ENCODE data around the gene SGSM1.
A peak's percentile ranks its signal among the peaks of the same experiment; 100 is the strongest.

Gene SGSM1, protein sequence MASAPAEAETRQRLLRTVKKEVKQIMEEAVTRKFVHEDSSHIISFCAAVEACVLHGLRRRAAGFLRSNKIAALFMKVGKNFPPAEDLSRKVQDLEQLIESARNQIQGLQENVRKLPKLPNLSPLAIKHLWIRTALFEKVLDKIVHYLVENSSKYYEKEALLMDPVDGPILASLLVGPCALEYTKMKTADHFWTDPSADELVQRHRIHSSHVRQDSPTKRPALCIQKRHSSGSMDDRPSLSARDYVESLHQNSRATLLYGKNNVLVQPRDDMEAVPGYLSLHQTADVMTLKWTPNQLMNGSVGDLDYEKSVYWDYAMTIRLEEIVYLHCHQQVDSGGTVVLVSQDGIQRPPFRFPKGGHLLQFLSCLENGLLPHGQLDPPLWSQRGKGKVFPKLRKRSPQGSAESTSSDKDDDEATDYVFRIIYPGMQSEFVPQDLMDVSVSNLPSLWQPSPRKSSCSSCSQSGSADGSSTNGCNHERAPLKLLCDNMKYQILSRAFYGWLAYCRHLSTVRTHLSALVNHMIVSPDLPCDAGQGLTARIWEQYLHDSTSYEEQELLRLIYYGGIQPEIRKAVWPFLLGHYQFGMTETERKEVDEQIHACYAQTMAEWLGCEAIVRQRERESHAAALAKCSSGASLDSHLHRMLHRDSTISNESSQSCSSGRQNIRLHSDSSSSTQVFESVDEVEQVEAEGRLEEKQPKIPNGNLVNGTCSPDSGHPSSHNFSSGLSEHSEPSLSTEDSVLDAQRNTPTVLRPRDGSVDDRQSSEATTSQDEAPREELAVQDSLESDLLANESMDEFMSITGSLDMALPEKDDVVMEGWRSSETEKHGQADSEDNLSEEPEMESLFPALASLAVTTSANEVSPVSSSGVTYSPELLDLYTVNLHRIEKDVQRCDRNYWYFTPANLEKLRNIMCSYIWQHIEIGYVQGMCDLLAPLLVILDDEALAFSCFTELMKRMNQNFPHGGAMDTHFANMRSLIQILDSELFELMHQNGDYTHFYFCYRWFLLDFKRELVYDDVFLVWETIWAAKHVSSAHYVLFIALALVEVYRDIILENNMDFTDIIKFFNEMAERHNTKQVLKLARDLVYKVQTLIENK

DNA sequence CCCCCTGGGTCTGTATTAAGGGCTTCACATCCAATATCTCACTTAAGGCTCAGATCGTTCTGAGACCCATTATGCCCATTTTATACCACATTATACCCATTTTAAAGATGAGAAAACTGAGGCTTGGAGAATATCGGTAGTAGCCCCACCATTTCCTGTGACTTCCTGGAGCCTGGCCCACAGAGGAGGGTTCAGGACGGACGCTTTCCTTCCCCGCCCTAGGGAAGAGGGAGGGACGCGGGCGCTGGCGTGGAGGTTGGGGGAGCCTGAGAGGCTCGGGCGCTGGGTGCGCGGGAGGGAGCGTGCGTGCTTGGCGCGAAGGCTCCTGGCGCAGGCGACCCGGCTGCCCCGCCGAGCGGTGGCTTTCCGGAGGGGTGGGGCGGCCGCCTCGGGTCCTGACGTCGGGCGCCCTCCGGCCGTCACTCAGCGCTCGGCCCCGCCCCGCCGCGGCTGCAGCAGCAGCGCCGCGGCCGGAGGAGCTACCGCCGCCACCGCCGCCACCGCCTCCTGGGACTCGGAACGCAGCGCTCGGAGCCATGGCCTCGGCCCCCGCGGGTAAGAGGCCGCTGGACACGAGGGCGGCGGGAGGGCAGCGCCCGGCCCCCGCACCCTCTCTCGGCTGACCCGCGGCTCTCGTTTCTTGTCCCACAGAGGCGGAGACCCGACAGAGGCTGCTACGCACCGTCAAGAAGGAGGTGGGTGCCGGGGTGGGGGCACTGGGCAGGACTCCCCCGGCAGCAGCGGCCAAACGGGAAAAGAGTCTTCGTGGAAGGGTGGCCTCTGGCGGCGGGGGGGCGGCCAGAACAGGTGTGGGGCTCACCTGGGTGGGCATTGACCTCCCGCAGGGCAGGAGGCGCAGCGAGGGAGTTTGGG is at the start of gene SGSM1:
Gene SGSM1, plus strand, starts transcription at position 422 of the 873 bp plus-strand sequence. Its CDS starts 115 bp downstream, at position 537.
- DNase-seq (ENCODE audit: low read depth): peak; percentile 63

DNA sequence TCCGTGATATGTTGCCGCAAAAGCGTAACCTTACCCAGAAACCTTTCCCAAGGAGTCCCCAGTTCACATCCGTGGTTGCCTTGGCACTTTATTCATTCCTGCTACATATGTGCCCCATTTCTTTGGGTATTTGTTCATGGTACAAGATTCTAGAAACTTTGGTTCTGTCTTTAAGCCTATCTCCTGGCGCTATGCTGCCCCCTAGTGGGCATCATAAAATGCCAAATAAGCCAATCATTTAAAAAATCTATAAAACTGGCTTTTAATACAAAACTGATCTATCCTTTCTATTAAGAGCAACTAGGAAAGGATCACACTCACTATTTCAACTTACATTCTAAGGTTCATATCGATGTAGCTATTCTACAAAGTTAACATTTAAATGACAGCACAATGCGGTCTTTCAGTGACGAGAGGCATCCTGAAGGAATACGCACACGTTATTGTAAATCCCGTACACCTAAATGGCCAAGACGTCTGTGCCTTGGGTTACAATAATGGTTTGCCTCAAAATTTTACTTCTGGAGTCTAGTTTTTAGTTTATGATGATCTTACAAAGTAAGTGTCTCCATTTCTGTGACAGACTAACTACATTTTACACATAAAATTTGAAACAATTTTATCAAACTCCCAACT is 47.7 kb upstream of the SGSM1 start:
- DNase-seq (ENCODE audit: low read depth): no peak

DNA sequence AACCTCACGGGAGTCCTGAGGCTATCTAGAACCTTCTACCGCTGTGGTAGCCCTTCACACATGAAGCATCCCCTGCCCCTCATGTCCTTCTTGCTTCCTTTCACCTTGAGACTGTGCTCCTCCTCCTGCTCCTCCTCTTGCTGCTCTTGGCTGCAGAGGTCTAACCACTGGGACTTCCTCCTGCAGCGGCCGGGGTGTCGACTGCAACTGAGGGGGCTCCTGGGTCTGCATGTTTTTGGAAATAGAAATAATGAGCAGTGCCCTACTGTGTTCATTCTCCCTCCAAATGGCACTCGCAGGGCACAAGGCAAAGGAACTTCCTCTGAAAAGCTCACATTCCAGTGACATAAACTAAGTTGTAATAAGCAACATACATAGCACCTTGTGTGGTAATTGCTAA is 46.2 kb upstream of the SGSM1 start:
- no peak for DNase-seq (ENCODE audit: low read depth)

DNA sequence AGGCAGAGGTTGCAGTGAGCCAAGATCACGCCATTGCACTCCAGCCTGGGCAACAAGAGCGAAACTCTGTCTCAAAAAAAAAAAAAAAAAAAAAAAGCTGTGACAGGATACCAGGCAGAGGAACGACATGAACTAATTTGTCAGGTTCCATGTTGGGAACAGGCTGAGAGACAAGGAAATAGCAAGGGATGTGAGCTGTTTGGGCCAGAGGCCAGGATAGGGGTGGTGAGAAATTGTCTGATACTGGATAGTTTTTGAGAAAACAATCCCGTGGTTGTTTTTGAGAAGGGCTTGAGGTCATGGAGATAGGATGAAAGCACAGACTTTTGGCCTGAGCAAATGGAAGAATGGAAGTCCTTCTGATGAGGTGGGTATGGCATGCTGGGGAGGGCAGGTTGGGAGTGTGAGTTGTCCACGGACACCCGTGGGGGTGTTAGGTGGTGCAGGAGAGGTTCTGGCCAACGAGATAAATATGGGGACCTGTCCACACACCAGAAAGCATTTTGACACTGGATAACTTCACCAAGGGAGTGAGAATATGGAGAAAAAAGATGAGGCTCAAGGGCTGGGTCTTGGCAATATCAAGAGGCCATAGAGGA is 45.2 kb upstream of the SGSM1 start:
- DNase-seq (ENCODE audit: low read depth): no peak

DNA sequence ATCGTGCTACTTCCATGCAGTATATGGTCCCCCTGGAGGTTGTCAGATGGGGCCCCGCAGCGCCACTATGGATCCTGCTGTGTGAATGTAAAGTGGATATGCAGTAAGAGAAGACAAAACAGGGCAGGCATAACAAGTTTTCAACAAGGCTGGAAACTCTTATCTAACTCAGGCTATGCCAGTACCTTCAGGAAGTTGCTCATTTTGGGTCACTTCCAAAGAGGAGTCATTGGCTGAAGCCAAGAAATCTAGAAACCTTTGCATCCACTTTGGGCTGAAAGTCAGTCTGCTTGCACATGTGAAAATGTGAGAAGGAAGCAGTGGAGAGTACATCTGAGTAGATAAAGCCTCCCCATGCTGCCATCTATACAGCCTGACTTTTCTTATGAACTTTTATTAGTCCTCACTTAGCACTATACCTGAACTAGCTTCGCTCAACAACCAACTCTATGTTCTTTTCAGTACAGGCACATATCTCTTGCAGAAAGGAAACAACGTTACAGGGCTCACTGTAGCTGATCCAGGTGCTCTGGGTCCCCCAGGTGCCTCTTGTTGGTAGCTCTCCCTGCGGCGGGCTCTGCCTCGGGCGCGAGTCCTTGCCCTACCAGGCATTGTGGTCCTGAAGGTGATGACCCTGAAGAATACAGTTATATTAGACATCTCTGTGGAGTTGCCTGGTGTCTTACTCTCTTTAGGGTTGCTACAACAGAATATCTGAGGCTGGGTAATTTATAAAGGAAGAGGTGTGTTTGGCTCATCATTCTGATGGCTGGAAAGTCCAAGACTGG is 43.9 kb upstream of the SGSM1 start:
- no peak for DNase-seq (ENCODE audit: low read depth)

DNA sequence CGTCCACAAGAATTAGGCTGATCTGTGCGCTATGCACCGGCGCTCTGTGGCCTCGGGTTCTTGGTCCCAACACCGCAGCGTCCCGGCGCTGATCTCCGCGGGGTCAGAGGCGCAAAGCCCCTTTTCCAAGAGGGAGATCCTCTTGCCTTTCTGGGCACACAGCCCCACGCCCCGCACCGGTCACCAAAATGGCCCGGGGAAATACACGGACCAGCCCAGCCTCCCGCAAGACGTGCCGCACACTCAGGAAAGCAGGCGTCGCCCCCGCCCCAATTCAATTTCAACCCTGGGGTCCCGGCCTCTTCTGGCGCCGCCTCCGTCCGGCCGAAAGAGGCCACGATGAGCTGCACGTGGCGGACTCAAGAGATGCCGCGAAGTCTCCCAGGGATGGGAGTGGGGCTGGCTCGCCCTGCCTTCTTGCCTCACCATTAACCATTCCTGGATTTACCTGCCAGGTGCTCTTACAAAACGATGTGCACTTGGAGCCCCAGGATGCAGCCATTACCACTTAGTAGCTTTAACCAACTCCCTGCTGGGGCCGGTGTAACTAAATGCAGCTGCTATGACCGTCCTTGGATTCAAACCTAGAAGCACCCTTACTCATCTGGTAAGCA is 42.0 kb upstream of the SGSM1 start:
- DNase-seq (ENCODE audit: low read depth): no peak

DNA sequence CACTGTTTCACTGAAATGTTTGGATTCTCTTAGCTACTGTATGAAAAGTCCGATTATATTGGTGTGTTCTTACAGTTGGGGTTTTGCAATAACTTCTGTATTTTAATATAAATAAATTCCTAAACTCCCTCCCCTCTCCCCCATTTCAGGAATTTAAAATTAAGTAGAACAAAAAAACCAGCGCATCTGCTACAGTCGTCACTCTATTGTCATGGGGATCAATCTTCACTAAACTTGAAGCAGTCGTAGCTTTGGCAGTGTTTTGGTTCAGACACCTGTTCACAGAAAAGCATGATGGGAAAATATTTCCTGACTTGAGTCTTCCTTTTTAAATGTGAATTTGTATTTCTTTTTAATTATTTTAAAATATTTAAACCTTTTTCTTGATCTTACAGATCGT is 40.8 kb upstream of the SGSM1 start:
- no peak for DNase-seq (ENCODE audit: low read depth)

DNA sequence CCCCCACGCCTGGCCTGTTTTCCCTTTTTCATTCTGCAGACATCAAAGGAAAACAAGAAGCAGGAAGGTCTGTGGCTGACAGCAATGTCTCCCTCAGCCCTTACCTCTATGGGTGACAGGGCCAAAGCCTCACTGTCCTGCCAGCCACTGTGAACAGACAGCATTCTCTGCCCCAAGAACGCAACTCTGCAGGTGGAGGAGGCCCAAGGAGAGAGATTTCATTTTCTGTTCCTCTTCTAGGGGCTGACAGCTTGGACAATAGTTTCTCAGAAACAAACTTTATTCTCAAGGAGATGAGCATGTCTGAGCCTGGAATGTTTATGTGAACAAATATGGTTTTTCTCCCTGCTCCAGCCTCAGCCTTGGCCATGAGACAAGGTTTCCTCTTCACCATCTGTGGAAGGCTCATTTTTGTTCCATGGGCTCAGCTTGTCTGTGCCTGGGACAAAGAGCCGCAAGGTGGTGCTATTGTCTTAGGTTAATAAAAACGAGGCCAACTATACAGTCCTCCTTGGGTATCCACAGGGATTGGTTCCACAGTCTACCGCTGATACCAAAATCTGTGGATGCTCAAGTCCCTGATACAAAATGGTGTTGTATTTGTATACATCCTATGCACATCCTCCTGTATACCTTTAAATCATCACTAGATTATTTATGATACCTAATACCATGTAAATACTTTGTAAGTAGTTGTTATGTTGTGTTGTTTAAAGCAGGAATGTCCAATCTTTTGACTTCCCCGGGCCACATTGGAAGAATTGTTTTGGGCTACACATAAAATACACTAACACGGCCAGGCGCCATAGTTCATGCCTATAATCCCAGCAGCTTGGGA is 37.3 kb upstream of the SGSM1 start:
- no peak for DNase-seq (ENCODE audit: low read depth)

DNA sequence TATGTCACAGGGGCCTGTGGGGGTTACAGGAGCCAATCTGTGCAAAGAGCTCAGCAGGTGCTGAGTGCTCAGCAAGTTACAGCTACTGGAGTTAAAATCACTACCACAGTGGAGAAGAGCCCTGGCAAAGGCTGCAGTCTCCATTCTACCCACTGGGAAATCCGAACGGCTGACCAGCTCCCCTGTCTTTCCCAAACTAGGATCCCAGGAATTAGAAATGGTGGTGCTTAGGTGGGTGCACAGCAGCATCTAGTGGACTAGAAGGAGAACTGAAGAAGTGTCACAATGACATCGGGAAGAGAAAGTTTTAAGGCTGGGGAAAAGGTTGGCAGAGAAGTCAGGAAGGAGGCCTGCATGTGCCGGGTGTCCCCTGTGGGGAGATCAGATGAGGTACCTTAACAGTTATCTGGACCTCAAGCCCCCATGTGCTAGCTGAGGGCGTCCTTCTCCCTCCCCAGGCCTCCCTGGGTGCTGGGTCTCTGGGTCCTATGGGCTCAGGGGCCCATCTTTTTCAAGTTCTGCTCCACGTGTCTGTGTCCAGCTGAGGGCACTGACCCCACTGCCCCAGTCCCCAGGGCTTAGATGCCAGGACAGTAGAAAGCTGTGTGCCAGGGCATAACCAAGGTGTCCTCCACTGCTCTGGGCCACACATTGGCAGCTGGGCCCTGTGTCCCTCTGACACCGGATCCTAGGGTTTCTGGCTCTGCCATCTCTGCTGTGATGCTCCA is 33.4 kb upstream of the SGSM1 start:
- DNase-seq (ENCODE audit: low read depth): no peak

DNA sequence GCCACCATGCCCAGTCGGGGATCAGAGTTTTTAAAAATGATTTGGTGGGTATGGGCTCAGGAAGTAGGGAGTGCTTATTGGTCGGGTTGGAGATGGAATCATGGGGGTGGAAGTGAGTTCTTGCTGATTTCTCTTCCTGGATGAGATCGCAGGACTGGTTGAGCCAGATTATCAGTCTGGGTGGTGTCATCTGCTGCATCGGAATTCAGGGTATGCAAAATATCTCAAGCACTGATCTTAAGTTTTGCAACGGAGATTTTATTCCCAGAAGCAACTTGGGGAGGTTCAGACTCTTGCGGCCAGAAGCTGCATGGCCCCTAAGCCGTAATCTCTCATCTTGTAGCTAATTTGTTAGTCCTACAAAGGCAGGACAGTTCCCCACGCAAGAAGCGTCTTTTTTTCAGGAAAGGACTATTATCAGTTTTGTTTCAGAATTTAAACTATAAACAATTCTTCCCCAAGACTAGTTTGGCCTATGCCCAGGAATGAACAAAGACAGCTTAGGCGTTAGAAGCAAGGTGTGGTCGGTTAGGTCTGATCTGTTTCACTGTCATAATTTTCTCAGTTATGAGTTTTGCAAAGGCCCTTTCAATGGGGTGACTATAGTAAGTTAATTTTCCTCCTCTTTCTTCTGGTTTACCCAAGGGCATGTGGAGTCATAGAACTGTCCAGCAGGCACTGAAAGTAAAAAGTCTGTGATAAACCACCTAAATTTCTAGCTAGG is 30.1 kb upstream of the SGSM1 start:
- DNase-seq (ENCODE audit: low read depth): no peak

DNA sequence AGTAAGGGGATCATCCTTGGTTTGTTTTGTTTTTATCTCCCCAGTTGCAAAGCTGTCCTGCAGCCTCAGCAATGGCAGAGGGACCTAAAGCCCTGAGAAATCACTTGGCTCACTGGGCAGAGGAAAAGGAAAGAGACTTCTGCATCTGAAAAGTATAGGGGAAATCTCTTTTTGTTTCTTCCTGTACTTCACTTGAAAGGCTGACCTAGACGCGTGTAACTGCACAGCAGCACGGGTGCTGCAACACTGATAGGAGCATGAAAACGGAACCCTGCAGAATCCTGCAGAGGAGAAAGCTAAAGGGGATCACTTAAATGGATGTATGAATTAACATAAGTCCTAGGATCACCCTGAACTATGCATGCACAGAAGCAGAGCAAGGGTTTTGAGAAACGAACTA is 29.5 kb upstream of the SGSM1 start:
- DNase-seq (ENCODE audit: low read depth): no peak

DNA sequence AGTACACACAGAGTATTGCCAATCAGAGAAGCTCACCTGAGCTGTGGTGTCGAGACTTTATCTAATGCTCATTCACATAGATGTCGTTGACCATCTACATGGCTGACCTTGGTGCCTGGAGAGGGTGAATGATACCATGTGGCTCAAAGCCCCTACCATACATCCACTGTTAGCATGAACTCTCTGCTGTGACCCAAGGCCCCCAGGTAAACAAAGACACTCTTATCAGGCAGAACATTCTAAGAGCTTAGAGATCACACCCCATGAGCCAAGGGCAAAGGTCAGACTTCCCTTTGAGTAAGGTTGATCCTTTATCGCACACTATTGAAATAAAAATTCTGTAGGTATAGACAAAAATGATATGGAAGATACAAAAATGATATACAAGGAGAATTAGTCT is 16.5 kb upstream of the SGSM1 start:
- DNase-seq (ENCODE audit: low read depth): no peak

DNA sequence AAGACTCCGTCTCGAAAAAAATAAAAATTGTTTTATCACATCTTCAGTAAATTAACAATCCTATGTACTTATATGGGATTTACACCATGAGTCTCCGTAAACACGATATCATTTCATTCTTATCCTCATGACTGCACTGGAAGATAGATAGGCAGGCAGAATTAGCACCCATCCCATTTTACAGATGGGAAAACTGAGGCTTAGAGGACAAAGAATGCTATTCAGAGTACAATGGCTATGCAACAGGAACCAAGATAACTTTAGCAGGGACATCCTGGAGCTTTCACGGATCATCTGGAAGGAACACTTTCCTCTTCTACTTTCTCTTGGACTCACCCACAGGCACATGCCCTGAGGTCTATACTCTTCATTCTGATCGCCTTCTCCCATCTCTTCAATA is 14.6 kb upstream of the SGSM1 start:
- DNase-seq (ENCODE audit: low read depth): no peak

DNA sequence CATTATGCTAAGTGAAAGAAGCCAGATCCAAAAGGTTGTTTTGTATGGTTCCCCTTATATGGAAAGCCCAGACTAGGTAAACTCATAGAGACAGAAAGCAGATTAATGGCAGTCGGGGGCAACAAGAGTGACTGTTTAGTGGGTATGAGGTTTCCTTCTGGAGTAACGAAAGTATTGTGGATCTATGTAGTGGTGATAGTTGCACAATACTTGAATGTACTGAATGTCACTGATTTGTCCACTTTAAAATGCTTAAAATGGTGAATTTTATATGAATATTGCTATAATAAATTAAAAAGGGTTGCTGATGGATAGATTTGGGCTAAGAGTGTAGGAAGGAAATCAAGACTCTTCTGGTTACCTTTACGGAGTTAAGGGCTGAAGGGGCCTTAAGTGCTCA is 10.0 kb upstream of the SGSM1 start:
- no peak for DNase-seq (ENCODE audit: low read depth)

DNA sequence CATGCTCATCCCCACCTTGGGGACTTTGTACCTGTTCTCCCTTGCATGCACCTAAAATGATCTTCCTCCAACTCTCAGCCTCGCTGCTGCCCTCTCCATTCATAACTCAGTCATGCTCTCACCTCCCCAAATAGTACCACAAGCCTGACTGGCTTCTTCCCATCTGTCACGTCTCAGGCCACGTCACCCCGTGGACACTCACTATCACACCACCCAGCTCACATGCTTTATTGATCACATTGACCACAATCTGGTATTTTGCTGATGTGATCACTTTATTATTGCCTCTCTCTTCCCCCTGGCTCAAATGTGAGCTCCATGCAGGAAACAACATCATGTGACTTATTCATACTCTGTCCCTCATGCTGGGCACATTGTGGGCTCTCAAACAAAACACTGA is 9.2 kb upstream of the SGSM1 start:
- no peak for DNase-seq (ENCODE audit: low read depth)

DNA sequence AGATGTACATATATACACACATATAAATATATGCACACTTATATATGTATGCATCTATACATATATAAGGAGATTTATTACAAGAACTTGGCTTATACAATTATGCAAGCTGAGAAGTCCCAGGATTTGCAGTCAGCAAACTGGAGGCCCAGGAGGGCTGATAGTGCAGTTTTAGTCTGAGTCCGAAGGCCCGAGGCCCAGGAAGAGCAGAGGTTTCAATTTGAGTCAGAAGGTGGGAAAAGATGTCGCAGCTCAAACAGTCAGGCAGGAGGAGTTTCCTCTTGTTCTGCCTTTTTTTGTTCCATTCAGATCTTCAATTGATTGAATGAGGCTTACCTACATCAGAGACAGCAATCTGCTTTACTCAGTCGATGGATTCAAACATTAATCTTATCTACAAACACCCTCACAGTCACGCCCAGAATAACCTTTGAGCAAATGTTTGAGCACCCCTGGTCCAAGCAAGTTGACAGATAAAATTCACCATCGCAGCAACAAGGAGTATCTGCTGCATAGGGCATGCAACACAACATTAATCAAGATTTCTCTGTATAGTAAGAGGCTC is 4.0 kb upstream of the SGSM1 start:
- no peak for DNase-seq (ENCODE audit: low read depth)

DNA sequence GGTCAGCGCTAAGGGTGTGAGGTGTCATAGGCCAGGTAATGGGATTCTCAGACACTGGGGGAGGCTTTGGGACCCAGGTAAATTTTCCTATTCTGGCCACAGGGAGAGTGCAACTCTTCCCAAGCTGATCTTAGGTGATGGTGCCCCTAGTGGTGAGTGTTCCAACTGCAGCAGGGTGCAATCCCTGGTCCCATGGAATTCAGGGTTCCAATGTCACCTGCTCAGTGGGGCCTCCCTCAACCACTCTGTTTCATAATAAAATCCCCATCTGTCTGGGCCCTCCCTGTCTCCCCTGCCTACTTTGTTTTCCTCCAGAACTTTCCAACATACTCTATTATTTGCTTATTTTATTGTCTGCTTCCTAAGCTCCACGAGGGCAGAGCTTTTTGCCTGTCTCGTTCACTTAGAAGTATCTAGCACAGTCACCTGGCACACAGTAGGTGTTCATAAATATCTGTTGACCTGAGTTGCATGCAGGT is 2.9 kb upstream of the SGSM1 start:
- DNase-seq (ENCODE audit: low read depth): peak; percentile 10

Data from stimulated activated CD8-positive, alpha-beta memory T cell treated with anti-CD3 and anti-CD28 coated beads, Interleukin-12 subunit alpha, Interleukin-12 subunit beta, amount 100 ng/mL, for 4 hours (primary cell).